K562 (cell line): Measurements from ENCODE around the gene RNASE8. TPM values are rescaled to one million over a fixed set of nuclear protein-coding genes. Genes with fewer than 3 reads are reported as not detected.

ENCODE experiments used
- CEBPB ChIP-seq: fragments of 450-650 bp; IDR thresholded peaks from 2 replicates; pipeline ENCODE4 v1.6.1; 2016; ENCODE audit warnings: missing genetic modification characterization, missing compliant biosample characterization
- CREB1 ChIP-seq, 2 experiments: sonication (generic) in 1 of 2; formaldehyde crosslinking in 1 of 2; IDR thresholded peaks; 2 replicates each; pipeline versions ENCODE4 v1.6.1 to v1.8.0; 2012 to 2022; ENCODE audit warnings: inconsistent platforms in 1 of 2, mild to moderate bottlenecking in 1 of 2, missing genetic modification reagents in 1 of 2, moderate library complexity in 1 of 2
- EZH2 ChIP-seq: IDR thresholded peaks from 2 replicates; pipeline ENCODE4 v1.6.1; 2012; ENCODE audit warnings: low read depth, mild to moderate bottlenecking, inconsistent platforms, low read length, borderline replicate concordance
- HSF4 ChIP-seq: fragments of 250-450 bp; sonication (Bioruptor Pico); IDR thresholded peaks from 2 replicates; pipeline ENCODE4 v2.1.2; 2022; ENCODE audit warnings: mild to moderate bottlenecking, moderate library complexity, borderline replicate concordance
- ILF3 ChIP-seq: fragments of 450-650 bp; IDR thresholded peaks from 2 replicates; pipeline ENCODE4 v1.6.1; 2018; ENCODE audit warnings: antibody characterized with exemption, mild to moderate bottlenecking, moderate library complexity, borderline replicate concordance
- PHTF2 ChIP-seq: fragments of 250-450 bp; sonication (Bioruptor Pico); IDR thresholded peaks from 2 replicates; pipeline ENCODE4 v1.5.0; 2021; ENCODE audit warnings: mild to moderate bottlenecking
- RB1 ChIP-seq: fragments of 450-650 bp; IDR thresholded peaks from 2 replicates; pipeline ENCODE4 v1.6.1; 2017; ENCODE audit warnings: low read depth, mild to moderate bottlenecking
- TCF7L2 ChIP-seq: fragments of 150-350 bp; IDR thresholded peaks from 2 replicates; pipeline ENCODE4 v1.6.1; 2016; ENCODE audit warnings: low read depth, mild to moderate bottlenecking, low read length, moderate library complexity
- ZEB2 ChIP-seq: fragments of 450-650 bp; IDR thresholded peaks from 2 replicates; pipeline ENCODE4 v1.6.1; 2016
- ZNF324 ChIP-seq: fragments of 250-450 bp; sonication (Bioruptor Pico); IDR thresholded peaks from 2 replicates; pipeline ENCODE4 v1.4.0; 2020; ENCODE audit warnings: mild to moderate bottlenecking
- polyA plus RNA-seq, 8 experiments: library from polyadenylated mRNA; depleted of rRNA in 4 of 8; stranded (reverse) in 5 of 8; unstranded in 3 of 8; fragments of >200 nt; fragmentation: Nextera tagmentation in 2 of 8; fragmentation: Illumina TruSeq in 1 of 8; extraction: Ambion mirVana in 2 of 8; extraction: Trizol in 1 of 8; gene quantifications; 2 replicates each; pipeline versions ENCODE4 v1.2.1 to v1.2.3, GENCODE V29; 2011 to 2014; ENCODE audit warnings: inconsistent platforms in 1 of 8, missing spikeins in 1 of 8
- total RNA-seq, 7 experiments: library from RNA; depleted of rRNA in 6 of 7; stranded (reverse); fragments of >200 nt in 6 of 7; fragmentation: Illumina TruSeq in 2 of 7; extraction: Trizol in 2 of 7; gene quantifications; 2 replicates each; pipeline versions ENCODE4 v1.2.1 to v1.2.3, GENCODE V29; 2011 to 2021; ENCODE audit warnings: low replicate concordance in 1 of 7
- TF ChIP-seq, protein P1 (sequence below): sonication (generic); formaldehyde crosslinking; IDR thresholded peaks from 2 replicates; pipeline ENCODE4 v1.8.1; 2023; ENCODE audit warnings: mild to moderate bottlenecking, missing genetic modification reagents
- TF ChIP-seq, protein P2 (sequence below): fragments of 200-800 bp; sonication (Bioruptor generic); IDR thresholded peaks from 2 replicates; pipeline ENCODE4 v1.6.1; 2016; ENCODE audit warnings: missing genetic modification characterization, missing compliant biosample characterization
- TF ChIP-seq, protein P3 (sequence below): fragments of 450-650 bp; IDR thresholded peaks from 2 replicates; pipeline ENCODE4 v1.6.1; 2016; ENCODE audit warnings: mild to moderate bottlenecking
- TF ChIP-seq, protein P4 (sequence below): fragments of 450-650 bp; formaldehyde crosslinking; IDR thresholded peaks from 2 replicates; pipeline ENCODE4 v1.4.0; 2020; ENCODE audit warnings: mild to moderate bottlenecking, mixed read lengths
- TF ChIP-seq, protein P5 (sequence below): sonication (generic); formaldehyde crosslinking; IDR thresholded peaks from 2 replicates; pipeline ENCODE4 v1.8.0; 2022; ENCODE audit warnings: missing genetic modification reagents, mild to moderate bottlenecking, borderline replicate concordance

RNASE8 gene
- total and polyA plus RNA-seq, 9 of the 15 experiments (the other 6 are each of a cell fraction or from before 2014, with no cell fraction given) = not detected

DNA sequence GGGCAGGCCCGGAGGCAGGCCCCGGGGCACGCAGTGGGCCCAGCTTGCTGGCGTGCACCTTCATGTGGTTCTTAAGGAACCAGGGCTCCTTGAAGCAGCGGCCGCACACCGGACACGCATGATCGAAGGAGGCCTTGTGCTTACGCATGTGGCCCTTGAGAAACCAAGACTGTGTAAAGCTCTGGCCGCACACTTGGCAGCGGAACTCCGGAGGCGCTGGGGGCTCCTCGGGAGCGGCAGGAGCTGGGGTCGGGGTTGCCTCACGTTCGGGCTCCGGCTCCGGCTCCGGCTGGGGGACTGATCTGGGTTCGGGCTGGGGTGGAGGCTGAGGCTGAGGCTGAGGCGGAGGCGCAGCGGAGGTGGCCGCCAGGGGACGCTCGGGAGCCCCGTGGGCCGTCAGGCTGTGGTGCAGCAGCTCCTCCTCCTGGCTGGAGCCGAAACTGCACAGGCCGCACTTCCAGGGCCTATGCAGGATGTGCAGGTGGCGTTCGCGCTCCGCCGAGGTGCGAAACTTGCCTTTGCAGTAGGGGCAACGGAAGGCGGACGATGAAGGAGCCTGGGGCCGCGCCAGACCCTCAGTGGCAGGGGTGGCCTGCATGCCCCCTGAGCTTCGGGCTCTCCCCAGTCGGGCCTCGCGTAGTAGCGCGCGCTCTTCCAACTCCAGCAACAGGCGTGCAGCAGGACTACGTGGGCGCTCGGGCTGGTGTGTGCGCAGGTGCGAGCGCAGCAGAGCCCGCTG, 34.8 kb downstream of the RNASE8 start (continued):
- TF ChIP-seq, protein P1, sequence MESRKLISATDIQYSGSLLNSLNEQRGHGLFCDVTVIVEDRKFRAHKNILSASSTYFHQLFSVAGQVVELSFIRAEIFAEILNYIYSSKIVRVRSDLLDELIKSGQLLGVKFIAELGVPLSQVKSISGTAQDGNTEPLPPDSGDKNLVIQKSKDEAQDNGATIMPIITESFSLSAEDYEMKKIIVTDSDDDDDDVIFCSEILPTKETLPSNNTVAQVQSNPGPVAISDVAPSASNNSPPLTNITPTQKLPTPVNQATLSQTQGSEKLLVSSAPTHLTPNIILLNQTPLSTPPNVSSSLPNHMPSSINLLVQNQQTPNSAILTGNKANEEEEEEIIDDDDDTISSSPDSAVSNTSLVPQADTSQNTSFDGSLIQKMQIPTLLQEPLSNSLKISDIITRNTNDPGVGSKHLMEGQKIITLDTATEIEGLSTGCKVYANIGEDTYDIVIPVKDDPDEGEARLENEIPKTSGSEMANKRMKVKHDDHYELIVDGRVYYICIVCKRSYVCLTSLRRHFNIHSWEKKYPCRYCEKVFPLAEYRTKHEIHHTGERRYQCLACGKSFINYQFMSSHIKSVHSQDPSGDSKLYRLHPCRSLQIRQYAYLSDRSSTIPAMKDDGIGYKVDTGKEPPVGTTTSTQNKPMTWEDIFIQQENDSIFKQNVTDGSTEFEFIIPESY (CRISPR knock-in tag) = peak; percentile 98
- TF ChIP-seq ILF3 (no peak), CREB1 (IDR thresholded peaks at IDR 0.05) (no peak), CREB1 (CRISPR knock-in tag; IDR thresholded peaks at IDR 0.05) (no peak), TCF7L2 (no peak), ZEB2 (no peak), RB1 (peak; percentile 71; the same call in 1 of the 2 replicates), CEBPB (tag) (no peak), HSF4 (CRISPR knock-in tag) (no peak), ZNF324 (CRISPR knock-in tag) (no peak), PHTF2 (CRISPR knock-in tag) (no peak), EZH2 (no peak)
- TF ChIP-seq, protein P2, sequence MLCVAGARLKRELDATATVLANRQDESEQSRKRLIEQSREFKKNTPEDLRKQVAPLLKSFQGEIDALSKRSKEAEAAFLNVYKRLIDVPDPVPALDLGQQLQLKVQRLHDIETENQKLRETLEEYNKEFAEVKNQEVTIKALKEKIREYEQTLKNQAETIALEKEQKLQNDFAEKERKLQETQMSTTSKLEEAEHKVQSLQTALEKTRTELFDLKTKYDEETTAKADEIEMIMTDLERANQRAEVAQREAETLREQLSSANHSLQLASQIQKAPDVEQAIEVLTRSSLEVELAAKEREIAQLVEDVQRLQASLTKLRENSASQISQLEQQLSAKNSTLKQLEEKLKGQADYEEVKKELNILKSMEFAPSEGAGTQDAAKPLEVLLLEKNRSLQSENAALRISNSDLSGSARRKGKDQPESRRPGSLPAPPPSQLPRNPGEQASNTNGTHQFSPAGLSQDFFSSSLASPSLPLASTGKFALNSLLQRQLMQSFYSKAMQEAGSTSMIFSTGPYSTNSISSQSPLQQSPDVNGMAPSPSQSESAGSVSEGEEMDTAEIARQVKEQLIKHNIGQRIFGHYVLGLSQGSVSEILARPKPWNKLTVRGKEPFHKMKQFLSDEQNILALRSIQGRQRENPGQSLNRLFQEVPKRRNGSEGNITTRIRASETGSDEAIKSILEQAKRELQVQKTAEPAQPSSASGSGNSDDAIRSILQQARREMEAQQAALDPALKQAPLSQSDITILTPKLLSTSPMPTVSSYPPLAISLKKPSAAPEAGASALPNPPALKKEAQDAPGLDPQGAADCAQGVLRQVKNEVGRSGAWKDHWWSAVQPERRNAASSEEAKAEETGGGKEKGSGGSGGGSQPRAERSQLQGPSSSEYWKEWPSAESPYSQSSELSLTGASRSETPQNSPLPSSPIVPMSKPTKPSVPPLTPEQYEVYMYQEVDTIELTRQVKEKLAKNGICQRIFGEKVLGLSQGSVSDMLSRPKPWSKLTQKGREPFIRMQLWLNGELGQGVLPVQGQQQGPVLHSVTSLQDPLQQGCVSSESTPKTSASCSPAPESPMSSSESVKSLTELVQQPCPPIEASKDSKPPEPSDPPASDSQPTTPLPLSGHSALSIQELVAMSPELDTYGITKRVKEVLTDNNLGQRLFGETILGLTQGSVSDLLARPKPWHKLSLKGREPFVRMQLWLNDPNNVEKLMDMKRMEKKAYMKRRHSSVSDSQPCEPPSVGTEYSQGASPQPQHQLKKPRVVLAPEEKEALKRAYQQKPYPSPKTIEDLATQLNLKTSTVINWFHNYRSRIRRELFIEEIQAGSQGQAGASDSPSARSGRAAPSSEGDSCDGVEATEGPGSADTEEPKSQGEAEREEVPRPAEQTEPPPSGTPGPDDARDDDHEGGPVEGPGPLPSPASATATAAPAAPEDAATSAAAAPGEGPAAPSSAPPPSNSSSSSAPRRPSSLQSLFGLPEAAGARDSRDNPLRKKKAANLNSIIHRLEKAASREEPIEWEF (CRISPR knock-in tag) = no peak
- TF ChIP-seq, protein P3, sequence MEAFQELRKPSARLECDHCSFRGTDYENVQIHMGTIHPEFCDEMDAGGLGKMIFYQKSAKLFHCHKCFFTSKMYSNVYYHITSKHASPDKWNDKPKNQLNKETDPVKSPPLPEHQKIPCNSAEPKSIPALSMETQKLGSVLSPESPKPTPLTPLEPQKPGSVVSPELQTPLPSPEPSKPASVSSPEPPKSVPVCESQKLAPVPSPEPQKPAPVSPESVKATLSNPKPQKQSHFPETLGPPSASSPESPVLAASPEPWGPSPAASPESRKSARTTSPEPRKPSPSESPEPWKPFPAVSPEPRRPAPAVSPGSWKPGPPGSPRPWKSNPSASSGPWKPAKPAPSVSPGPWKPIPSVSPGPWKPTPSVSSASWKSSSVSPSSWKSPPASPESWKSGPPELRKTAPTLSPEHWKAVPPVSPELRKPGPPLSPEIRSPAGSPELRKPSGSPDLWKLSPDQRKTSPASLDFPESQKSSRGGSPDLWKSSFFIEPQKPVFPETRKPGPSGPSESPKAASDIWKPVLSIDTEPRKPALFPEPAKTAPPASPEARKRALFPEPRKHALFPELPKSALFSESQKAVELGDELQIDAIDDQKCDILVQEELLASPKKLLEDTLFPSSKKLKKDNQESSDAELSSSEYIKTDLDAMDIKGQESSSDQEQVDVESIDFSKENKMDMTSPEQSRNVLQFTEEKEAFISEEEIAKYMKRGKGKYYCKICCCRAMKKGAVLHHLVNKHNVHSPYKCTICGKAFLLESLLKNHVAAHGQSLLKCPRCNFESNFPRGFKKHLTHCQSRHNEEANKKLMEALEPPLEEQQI = peak; percentile 50; the same call in 1 of the 2 replicates
- TF ChIP-seq, protein P4, sequence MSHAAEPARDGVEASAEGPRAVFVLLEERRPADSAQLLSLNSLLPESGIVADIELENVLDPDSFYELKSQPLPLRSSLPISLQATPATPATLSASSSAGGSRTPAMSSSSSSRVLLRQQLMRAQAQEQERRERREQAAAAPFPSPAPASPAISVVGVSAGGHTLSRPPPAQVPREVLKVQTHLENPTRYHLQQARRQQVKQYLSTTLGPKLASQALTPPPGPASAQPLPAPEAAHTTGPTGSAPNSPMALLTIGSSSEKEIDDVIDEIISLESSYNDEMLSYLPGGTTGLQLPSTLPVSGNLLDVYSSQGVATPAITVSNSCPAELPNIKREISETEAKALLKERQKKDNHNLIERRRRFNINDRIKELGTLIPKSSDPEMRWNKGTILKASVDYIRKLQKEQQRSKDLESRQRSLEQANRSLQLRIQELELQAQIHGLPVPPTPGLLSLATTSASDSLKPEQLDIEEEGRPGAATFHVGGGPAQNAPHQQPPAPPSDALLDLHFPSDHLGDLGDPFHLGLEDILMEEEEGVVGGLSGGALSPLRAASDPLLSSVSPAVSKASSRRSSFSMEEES (CRISPR knock-in tag) = no peak
- TF ChIP-seq, protein P5, sequence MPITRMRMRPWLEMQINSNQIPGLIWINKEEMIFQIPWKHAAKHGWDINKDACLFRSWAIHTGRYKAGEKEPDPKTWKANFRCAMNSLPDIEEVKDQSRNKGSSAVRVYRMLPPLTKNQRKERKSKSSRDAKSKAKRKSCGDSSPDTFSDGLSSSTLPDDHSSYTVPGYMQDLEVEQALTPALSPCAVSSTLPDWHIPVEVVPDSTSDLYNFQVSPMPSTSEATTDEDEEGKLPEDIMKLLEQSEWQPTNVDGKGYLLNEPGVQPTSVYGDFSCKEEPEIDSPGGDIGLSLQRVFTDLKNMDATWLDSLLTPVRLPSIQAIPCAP (CRISPR knock-in tag) = no peak
